ENCODE results near the gene MEGF10. TPM values are rescaled to one million over a fixed set of nuclear protein-coding genes. Genes with fewer than 3 reads are reported as not detected.

The MEGF10 gene
- polyA plus RNA-seq, 1 donor, result 43.1 TPM

DNA sequence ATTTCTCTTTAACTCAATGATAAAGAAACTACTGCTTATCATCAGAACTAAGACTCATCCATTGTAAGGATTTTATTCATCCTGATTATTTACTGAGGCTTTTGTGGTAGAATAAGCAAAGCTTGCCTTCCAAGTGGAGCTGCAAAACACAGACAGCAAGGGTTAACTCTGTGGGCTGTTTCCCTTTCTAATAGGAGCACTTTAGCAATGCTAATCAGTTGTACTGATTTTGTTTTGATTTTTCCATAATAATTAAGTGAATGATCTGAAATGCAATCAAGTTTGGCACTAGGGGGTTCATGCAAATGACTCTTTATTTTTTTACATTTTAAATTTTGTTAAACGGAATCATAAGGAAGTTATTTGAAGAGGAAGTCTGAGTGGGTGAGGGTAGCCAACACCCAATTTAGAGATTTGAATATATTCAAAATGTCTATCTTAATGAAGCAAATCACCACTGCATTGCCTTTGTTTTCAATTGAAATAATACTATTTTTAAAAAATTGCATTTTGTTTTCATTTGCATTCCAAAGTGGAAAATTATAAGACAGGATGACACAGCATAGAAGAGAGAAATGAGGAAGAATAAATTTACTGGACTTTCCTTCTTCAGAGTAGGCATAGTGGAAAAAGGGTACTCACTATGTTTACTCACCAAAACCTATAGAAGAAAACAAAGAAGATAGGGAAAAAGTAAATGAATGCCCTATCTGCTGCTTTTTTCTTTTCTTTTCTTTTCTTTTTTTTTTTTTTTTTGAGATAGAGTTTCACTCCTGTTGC, 36.6 kb downstream of the MEGF10 start:
- DNase-seq, result no peak

DNA sequence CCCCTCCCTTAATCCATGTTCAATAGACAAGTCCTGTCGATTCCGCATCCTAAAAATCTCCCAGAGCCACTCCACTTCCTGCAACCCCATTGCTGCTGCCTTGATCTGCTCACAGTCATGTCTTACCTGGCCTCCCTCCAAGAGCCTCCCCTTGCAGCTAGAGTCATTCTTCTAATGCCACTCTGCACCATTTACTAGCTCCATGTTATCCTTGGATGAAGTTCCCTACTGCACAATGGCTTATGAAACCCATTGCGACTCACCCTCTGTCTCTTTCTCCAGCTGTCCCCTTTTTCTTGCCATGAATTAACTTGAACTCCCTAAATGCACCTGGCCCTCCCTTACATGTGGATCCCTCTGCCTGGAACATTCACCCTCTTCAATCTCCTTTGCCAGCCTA, 39.5 kb downstream of the MEGF10 start:
- DNase-seq, result no peak

DNA sequence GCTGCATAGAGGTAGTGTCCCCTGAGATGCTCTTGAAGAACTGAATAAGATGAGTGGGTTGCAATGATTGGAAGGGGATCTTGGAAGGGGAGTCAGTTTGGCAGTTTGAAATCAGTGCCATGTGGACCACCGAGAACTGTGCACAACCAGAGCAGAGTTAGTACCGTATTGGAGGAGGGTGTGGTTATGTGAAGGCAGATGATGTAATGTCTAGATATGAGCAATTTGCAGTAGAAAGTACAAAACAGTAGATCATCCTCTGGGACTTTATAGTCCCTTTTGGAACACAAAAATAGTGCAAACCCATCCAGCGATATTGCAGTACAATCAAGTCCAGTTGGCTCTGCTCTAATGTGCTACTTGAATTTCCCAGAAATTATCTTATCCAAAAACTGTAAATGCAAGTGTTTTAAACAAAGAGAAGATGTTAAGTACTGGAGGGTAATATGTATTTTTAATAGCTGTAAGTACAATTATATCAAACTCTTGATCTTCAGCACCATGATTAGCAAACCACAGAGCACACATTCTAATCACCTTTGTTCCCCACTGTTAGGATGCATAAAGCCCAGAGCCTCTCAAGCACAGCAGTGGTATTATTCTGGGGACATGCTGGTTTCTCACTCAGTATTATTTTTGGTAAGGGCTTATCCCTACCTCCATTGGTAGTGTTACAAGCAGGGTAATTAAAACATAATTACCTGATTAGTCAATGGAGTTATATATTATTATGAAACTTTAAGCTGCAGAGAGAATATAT, 41.5 kb downstream of the MEGF10 start:
- no peak for DNase-seq

DNA sequence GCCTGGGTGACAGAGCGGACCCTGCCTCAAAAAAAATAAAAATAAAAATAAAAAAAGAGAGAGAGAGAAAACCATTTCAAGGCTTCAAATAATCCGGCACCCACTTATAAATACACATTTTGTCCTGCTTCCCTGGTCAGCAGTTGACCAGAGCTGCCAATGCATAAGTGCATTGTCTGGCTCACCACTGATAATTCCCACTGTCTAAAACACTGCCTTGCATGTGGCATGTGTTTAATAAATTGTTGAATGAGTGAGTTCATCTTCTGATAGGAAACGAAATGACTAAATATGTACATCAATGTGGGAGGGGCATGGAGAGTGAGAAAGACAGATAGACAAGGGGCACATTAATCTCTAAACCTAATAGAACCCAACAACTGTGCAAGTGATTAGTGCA, 42.9 kb downstream of the MEGF10 start:
- DNase-seq, result no peak

DNA sequence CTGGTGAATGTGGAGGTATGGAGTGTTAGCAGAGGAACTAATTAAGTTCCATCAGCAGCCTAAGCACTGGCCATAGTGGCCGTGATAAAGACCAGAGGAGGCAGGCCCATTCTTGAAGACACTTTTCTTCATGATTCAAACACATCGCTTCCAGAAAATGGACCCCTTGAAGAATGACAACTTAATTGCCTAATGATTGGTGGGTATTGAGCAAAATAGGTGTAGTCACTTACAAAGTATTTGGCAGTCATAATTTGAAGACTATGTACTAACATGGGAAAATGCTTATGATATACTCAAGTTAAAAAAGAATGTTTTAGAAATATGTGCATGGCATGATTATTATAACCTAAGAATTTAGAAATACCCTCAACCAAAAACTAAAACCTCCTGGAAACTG, 44.8 kb downstream of the MEGF10 start:
- no peak for DNase-seq

DNA sequence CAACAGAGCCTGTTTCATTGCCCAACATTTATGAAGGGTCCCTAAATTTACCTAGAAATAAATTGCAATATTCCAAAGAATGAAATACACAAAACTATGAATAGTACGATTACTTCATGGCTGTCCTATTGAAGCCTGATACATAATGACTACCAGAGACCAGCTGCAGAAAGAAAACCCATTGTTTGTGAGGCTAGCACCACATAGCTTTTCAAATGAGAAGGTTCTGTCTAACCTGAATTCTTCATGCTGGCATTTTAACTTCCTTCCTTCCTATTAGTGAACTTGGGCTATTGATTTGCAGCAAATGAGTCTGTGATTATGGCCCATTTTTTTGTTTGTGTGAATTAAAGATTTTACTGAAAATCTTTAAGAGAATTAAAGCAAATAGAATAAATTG, 47.3 kb downstream of the MEGF10 start:
- no peak for DNase-seq

DNA sequence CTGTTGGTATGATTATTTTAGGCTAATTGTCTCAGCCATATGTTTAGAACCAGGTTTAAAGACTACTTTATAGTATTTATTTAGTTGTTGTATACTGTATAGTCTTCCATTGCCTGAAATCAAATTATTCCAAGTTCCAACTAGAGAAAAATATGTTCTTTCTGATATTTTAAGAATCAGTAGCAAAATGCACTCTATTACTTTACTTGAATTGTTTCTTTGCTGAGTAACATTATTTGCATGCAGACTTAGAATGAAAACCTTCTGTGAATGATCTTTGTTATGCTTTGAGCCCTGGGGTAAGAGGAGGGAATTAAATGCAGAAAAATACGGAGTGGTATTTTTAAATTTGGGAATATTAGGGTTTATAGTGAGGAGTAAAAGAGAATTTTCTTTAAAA, 47.9 kb downstream of the MEGF10 start:
- no peak for DNase-seq

DNA sequence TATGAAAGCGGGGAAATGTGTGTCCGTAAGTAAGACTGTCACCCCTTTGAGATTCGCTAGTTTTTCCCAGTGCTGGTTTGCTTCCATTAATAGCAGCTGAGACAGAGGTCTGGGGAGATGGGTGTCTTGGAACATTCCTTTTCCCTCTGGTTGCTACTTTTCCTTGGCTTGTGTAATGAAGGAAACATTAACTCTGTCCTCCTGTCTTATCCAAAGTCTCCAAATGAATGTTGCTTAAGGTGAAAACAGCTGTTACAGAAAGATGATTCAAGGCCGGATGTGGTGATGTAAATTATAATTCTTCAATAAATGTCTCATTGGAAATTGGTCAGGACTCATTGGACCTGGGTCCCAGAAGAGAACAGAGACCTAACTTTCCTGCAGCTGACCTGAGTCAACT, 50.0 kb downstream of the MEGF10 start:
- DNase-seq, result no peak

DNA sequence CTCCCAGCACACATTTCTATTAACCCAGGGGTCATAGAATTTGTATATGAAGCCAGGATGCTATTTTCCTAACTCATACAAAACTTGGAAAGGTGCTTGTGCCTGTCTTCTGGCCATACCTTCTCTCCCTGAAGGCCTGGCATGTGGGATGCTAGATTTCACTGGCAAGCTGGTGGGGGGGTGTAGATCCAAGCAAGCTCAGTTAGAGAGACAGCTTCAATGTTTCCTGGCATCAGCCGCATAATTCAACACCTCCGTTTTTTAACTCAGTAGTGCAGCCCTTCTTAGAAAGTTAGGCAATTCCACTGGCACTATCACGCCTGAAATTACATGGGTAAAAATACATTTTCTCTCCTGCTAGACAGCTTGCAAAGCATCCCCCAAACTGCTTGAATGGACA, 51.8 kb downstream of the MEGF10 start:
- DNase-seq, result no peak

DNA sequence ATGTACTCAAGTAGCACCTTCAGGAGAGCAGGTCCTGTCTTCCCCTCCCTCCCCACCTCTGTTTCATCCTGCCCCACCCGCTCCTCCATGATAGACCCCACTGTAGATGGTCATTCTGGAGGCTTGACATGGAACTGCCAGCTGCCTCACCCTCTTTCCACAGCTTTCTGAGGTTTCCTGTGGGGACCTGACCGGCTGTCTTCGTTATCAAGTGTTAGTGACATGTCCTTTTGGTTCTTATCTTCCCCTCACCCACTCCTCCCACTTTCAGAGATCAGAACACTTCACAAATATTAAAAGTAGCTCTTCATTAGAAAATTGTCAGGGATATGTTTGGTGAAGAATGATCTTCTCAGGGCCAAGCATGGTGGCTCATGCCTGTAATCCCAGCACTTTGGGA, 52.7 kb downstream of the MEGF10 start:
- no peak for DNase-seq

DNA sequence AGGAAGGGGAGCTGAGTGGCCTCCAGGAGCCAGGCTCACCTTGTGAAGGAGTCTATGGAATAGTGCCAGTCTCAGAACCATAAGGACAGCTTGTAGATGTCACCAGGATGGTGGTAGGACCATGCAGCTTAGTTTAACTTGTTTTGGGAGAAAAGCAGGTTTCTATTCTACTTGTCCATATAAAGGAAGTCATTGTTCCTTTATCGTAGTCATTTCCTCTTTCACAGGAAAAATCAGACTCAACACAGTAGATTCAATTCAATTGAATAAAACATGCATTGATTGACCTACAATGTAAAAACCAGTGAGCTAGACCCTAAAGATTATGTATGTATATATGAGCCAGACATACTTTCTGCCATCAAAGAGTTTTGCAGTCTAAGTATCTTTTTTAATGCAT, 53.3 kb downstream of the MEGF10 start:
- no peak for DNase-seq

DNA sequence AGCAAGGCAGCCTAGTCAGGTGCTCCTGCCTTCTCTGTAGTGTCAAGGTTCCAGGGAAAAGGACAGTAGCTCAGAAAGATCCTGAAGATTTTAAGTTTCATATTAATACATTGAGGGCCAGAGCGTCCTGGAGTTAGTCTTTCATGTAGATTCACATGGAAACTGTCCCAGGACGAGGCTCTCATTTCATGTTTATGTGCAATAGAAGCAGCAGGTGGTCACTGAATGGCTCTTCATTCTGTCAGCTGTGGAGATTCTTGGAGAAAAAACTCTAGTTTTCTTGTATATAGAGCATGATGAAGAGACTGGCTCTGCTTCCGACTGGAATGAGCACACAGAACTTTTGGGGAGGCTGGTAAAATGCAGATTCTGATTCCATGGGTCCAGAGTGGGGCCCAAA, 54.3 kb downstream of the MEGF10 start:
- no peak for DNase-seq

DNA sequence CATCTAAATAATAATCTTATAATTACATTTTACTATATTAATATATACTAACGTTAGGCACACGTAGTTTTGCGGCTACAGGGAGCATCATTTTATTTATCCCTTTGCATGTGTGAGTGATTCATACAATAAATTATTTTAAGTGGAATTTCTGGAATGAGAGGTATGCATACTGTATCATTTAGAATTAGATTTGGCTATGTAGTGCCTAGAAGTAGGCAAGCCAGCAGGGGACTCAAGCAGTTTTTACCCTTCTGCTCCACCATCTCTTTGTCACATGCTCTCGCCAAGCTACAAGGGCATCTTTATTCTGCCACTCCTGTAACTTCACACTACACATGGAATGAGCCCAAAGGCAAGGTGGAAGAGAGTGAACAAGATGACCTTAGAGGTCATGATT, 60.8 kb downstream of the MEGF10 start:
- DNase-seq, result no peak

DNA sequence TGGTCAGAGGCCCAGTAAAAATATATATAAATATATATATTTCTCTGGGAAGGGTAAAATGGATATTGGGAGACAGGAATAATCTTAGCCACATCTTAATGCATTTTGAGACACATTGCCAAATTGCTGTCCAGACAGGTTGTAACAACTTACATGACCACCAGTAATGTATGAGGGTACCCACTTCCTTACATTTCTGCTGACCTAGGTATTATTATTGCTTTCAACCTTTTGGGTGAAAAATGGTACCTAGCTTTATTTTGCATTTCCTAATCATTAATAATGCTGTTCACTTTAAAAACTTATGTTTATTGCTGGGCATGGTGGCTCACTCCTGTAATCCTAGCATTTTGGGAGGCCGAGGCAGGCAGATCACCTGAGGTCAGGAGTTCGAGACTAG, 61.5 kb downstream of the MEGF10 start:
- no peak for DNase-seq

DNA sequence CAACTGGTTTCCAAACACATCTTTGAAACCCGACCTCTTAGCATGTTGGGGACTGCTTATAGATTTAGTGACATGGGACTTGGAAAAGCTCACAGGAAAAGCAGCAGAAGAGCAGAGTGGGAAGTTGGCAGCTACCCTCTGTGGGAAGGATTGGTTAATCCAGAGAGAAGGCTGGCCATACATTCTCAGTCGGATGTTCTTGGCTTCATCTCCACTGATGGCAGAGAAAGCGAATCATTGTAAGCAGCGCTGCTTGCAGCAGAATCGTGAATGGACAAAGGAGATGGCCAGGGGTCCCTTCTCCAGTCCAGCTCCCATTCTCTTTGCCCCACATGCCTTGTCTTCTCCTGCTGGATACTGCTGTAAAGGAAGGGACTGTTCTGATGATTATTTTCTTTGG, 62.7 kb downstream of the MEGF10 start:
- no peak for DNase-seq

DNA sequence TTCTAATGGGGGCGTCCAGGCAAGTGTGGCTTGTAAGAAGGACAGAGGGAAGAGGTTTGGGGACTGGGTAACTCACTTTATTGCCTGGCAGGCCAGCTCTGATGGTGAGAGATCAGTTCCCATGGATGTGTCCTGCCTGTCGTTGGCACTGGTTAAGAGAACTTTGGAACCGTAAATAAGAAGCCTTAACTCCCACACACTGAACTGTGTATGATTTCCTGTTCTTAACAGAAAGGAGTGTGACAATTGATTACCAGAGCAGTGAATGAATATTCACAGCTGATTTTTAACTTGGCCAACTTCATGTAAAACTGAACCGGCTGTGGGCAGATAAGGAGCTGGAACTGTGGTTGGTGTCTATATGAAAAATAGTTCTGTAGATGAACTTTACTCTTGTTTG, 63.2 kb downstream of the MEGF10 start:
- no peak for DNase-seq

DNA sequence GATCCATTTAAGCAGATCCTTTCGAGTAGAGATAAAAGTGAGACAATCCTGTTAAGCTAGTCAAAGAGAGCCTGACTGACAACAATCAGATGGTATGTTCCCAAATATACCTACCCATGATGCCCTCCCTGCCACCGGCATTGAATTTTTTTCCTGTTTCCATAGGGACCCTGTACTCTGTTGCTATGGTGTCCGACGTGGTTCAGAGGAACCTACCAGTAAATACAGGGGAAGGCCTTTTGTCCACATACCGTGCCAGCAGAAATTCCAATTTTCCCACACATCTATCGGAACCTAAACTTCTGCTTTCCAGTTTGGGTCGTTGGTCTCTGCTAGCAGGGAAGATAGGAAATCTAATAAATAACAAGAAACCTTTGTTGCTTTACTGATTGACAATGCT, 64.7 kb downstream of the MEGF10 start:
- no peak for DNase-seq

DNA sequence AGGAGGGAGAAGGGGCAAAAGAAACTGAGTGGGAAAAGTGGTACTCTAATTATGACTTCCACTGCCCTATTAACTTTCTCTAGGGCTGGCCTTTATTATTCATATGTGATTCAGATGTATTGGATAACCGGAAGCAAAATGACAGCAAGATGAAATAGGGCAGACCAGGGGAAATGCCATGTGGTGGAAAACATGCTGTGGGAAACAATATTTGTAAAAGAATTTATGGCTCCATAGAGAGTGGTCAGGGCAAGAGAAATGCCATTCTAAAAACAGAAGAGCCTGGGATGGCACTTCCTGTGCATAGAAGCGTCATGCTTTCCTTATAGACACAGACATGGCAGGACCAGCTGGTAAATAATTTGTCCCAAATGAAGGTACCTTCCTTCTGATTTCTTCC, 67.7 kb downstream of the MEGF10 start:
- peak; percentile 11 for DNase-seq

DNA sequence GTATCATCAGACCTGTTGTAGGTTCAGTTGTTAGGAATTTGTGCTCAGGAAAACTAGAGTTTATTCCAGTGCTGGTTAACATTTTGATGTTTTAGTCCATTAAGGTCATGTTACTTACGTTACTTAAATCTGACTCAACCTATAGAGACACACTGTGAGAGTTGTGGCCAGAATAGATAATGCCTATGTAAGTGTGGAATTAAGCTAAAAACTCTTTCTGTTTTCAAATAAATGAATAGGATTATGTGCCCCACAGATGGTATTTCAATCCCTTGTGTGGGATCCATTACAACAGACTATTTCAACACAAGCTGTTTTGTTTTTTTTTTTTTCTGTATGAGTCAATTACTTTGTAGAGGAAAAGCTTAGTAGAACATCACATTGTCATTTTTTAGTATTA, 68.1 kb downstream of the MEGF10 start:
- peak; percentile 37 for DNase-seq

DNA sequence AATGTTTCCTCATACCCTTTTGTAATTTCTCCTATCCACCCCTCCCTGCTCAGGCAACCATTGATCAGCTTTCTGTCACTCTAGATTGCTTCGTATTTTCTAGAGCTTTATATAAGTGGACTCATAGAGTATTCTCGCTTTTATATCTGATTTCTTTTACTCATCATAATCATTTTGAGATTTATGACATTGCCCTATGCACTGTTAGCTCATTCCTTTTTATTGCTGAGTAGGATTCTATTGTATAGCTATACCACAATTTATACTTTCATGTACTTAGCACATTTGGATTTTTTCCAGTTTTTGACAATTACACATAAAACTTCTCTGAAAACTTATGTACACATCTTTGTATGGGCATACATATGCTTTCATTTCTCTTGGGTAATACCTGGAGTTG, 68.9 kb downstream of the MEGF10 start:
- DNase-seq, result no peak

DNA sequence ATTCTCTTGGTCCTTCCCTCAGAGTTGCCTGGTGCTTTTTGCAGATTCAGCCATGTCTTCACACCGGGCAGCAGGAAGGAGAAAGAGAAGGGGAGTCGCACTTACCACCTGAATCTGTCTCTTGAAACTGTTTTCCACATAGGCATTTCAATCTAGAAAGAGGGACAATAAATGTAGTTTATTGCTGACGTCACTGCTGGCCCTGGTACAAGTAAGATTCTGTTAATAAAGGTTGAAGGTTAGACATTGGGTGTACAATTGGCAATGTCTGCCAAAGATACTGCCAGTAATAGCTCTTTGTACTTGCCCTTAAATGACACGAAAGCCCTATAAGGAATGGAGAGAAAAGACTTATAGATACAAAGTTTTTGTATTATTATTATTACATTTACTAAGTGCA, 72.8 kb downstream of the MEGF10 start:
- no peak for DNase-seq

DNA sequence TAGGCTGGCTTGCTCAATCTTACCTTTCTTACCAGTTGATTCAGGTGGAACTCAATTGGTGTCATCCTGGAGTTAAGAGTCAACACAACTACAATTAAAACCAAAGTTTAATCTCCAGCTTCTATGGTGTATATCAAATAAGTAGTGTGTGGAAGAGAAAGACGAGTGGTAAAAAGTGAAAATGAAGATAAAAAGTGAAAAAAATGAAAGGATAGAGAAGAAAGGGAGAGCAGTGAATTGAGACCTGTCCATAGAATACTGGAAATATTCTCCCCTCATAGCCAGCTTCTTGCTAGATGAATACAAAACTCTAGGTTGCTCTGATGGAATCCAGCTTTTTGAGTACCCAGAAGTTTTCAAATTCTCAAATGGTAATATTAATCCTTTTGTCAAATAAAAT, 76.4 kb downstream of the MEGF10 start:
- DNase-seq, result no peak

DNA sequence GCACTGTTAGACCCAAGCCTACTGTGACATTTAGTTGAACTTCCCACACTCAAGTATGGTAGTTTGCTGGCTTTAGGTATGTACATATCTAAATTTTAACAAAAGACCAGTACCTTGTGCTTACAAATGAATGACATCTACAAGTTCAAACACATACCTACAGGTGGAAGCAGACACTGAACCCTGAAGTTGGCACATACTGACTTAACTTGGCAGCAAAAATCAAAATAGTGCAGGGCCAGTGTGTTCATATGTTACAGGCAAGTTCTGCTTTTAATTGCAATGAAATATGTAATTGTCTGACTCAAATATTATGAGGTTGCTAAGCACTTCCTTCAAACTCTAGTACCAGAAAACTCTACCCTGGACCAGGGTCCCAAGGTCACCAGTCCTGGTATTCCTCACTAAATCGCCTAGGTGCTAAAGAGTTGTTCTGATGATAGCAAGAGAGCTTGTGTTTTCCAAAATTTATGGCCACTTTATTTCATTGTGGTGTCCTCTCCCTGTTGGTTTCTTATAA, 77.4 kb downstream of the MEGF10 start:
- DNase-seq, result no peak

DNA sequence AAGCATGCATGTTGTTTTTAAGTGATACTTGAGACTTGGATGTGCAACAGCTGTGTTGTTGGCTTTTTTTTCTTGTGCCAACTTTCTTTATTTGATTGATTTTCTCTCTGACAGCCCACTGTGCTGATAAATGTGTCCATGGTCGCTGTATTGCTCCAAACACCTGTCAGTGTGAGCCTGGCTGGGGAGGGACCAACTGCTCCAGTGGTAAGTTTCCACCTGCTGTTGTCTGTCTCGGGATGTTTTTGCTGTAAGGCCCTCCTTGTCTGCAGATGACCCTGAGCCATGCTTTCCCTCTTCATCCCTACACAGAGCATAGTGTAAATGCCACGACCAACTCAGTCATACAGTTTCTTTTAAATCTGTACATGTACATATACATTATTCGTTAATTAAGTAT, 79.2 kb downstream of the MEGF10 start:
- DNase-seq, result peak; percentile 50

Measured in hindlimb muscle (tissue), 1 donor.